GM21447 (cell line): ENCODE measurements around the gene CRYBG1.

Experiments used
- ATAC-seq: cut with Tn5 transposase; IDR thresholded peaks from one replicate; pipeline ENCODE4 v1.9.1; 2021; ENCODE audit not compliant: unreplicated experiment

The CRYBG1 gene

GRCh38 chr6:106520711-106521401 lies 160.3 kb downstream of the CRYBG1 start:
- ATAC-seq, result peak; percentile 56

- no peak for ATAC-seq
These were observed 162.2 kb downstream of the CRYBG1 start for GRCh38 chr6:106522562-106523250.

DNA sequence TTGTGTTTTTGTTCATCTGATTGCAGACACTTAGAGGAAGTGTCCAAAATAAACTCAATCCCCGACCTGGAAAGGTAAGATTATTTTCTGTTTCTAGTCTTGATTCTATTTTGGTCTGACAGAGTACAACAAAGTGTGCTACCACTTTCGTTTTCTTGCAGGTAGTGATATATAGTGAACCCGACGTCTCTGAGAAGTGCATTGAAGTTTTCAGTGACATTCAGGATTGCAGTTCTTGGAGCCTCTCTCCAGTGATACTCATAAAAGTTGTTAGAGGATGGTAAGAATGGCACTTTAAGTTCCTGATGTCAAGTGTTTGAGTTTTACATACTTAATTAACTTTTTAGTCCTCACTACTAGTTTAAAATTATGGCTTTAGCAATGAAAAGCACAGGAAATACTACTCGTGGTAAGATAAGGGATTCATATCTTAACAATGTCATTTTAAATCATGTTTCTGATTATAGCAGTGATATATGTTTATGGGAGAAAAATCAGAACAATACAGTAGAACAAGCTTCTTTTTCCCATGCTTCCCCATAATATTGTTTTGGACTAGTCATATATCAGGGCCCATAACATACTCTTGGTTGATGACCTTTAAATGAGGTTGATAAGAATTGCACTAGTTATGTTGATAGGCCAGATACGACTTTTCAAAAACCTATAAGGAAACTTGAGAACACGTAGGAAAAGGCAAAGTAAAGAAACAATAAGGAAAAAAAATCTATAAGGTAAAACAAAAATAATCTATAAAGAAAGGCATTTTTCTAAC lies 164.8 kb downstream of the CRYBG1 start:
- ATAC-seq, result peak; percentile 42

DNA sequence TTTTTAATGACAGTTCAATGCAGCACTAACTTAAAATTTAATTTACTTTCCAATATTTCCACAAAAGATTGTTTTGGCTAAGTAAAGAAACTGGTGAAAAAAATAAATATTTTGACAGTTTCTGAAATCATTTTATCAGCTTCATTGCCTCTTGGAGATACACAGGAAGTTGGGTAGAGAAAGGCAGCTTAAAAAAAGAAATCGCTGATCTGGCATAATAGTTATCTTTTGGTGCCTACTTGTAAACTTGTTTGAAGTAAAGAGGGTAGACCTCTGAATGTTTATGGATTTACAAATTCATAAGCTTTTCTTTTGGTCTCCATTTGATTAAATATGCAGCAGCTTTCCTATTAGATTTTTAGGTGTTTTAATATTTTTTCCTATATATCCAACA lies 165.4 kb downstream of the CRYBG1 start:
- no peak for ATAC-seq

- no peak for ATAC-seq
These were observed 166.6 kb downstream of the CRYBG1 start for GRCh38 chr6:106527117-106527516.

DNA sequence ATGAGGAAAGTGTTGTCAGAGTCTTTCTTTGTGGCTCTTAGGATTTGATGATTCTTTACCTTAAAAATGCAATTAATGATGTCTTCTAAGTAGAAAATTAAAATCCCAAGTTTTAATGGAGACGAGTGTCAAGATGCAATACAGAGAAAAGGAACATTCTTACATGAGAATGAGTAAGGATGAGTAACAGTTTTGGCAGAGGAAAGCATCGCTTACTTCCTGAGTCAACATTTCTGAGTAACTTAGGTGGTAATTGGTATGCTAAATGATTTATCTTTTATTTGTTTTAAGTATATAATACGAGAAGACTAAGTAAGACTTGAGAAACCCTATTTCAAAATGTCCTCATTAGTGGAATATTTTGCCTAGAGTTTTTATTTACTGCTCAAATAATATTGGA lies 167.5 kb downstream of the CRYBG1 start:
- no peak for ATAC-seq

DNA sequence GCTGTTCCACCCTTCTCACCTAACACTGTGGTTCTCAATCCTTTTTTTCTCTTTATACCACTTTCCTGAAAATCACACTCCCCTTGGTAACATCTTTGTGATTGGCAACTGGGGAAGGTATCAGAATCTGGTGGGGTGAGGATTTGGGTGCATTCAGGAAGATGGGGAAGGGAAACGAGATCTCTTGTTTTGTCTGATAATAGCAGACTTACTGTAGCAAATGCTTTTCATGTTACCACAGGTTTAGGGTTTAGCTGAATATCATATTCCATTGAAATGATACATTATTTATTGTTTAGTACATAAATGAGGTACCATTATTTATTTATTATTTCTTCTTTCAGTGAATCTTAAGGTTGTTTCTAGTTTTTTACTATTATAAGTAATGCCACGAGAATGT lies 168.0 kb downstream of the CRYBG1 start:
- no peak for ATAC-seq

DNA sequence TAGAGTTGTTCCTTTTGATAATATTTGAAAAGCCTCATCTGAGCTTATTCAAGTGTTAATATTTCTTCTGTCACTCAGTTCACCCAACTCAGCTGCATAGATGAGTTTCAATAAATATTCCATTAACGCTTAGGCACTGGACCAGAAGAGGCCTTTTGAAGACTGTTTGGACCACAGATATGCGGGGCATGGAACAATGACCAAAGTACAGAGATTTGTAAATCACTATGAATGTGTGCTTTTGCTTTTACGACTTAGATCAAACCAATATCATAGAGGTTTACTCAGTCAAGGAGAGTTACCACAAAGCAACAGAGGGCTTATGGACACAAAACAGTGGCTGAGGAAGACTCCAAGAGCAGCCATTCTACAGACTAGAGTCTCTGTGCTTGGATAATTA lies 168.9 kb downstream of the CRYBG1 start:
- no peak for ATAC-seq

DNA sequence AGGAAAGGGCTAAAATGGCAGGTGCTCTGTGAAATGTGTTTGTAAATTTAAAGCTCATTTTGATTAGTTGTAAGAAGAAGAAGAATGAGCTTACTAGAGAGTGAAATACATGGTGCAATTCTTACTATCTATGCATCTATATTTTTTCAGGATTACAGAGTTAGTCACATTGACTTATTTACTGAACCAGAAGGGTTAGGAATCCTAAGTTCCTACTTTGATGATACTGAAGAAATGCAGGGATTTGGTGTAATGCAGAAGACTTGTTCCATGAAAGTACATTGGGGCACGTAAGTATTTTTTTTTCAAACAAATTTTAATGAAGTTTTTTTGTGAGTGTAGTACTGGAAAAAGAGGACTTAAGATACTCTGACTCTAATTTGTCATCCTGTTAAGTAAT lies 169.5 kb downstream of the CRYBG1 start:
- ATAC-seq, result no peak

- ATAC-seq, result no peak
These were observed 170.0 kb downstream of the CRYBG1 start for GRCh38 chr6:106530502-106530901.

GRCh38 chr6:106533054-106533453 lies 172.5 kb downstream of the CRYBG1 start:
- ATAC-seq, result no peak

DNA sequence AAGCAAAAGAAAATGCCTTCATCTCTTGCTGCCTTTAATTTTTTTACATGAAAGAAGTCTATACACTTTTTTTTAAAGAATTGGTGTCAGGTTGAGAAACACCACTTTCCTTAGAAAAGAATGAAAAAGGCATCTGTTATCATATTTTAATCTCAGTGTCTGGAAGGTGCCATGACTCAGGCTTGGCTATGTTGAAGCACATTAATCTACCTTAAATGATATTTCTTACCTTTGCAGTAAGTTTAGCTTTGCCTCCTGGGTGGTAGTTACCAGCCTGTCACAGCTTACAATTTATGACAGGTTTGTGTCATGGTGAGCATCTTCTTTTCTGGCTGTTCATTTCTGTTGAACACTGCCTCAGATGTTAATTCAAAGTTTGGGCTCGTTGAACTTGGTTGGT lies 173.5 kb downstream of the CRYBG1 start:
- ATAC-seq, result no peak

- ATAC-seq, result peak; percentile 63
These were observed 174.1 kb downstream of the CRYBG1 start for GRCh38 chr6:106534564-106534982.

DNA sequence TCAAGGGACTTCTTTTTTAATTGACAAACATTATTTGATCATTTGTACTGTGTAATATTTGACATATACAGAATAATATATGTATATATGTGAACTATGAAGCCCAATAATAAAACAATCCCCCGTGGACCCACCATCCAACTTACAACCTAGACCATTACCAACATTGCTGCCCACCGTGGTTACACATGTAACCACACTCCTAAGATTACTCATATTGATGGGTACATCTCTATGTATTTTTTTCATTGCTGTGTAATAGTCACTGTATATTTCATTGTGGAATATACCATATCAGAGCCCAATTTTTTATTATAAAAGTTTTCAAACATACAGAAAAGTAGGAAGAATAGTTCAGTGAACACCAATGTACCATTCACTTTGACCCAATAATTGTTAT lies 174.5 kb downstream of the CRYBG1 start:
- ATAC-seq, result no peak

- no peak for ATAC-seq
These were observed 175.8 kb downstream of the CRYBG1 start for GRCh38 chr6:106536357-106536756.

GRCh38 chr6:106536851-106537250 lies 176.3 kb downstream of the CRYBG1 start:
- ATAC-seq, result no peak

DNA sequence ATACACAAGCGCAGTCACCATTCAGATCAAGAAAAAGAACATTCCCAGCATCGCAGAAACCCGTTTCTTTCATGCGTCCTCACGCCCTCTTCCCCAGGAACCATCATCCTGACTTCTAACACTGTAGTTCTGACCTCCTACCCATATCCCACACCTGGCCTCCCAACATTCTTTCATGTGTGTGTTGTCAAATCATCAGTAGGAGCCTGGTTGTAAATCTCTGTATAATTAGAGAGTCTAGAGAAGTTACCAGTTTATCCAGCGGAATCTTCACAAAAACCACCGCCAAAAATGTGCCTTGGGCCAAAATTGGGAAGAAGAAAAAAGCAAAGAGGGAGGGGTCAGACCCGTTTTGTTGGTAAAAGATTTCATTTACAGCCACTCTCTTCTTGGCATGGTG lies 177.1 kb downstream of the CRYBG1 start:
- no peak for ATAC-seq

GRCh38 chr6:106538145-106538544 lies 177.6 kb downstream of the CRYBG1 start:
- ATAC-seq, result no peak

- no peak for ATAC-seq
These were observed 179.4 kb downstream of the CRYBG1 start for GRCh38 chr6:106539936-106540335.

DNA sequence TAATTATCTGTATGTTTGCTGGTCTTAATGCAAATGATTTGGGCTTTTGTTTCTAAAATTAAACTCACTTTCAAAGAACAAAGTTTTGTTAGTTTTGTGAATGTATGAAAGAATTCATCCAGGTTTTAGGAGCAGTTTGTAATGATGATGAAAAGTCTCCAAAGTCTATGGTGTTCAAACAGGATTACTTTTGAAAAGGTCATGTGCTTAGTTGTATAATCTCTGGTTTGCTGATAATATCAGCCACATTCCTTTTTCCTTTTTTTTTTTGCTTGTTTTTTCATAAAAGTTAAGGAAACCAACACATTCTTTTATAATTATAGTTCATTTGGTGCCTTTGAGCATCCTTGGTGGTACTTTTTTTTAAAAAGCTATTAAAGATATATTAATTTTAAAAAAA lies 179.9 kb downstream of the CRYBG1 start:
- no peak for ATAC-seq

GRCh38 chr6:106540907-106541306 lies 180.4 kb downstream of the CRYBG1 start:
- ATAC-seq, result no peak

GRCh38 chr6:106546261-106546690 lies 185.8 kb downstream of the CRYBG1 start:
- no peak for ATAC-seq
